ENCODE results near the gene SRRD. TPM values are rescaled to one million over a fixed set of nuclear protein-coding genes. Genes with fewer than 3 reads are reported as not detected.

SRRD gene
- total and polyA plus RNA-seq, 2 of the 8 experiments (the other 6 are each of a cell fraction or from before 2014, with no cell fraction given): 17.1 to 25.3 TPM

GRCh38 chr22:26471522-26471921, 12.2 kb upstream of the SRRD start:
- no peak overlapping the region for H2BK12ac ChIP-seq (ENCODE audit: low read depth, low read length)
- POLR2A ChIA-PET (ENCODE audit: partially characterized antibody): interaction anchor here (2.7 kb wide), 1 partner anchor 11 kb away, joined by 9 read pairs; the partner anchor contains the start of genes HPS4 and SRRD
- H3K18ac ChIP-seq (ENCODE audit: extremely low read depth, low read length): no peak overlapping the region
- H3K36me3 ChIP-seq (ENCODE audit: control insufficient read depth in 2 of 4, insufficient read depth in 4 of 4, low read length in 3 of 4): peaks cover 21 to 67% (median 52%) of the 10 kb centered on the region in 4 experiments
- WGBS, 2 experiments (ENCODE audit: extremely low coverage in 1 of 2, insufficient coverage in 1 of 2, insufficient read length in 1 of 2, insufficient replicate concordance in 2 of 2, low coverage in 1 of 2, low lambda C conversion rate in 2 of 2, missing lambda C conversion rate in 1 of 2): 90% methylated on average over 5 of the region's 5 CpGs; no CpG with 5 or more reads in 1 of the 2 experiments
- H3K23ac ChIP-seq (ENCODE audit: insufficient read length): no peak overlapping the region
- H3K27me3 ChIP-seq (replicated peaks in 1 of 4; ENCODE audit: control insufficient read depth in 3 of 4, extremely low read depth in 1 of 4, insufficient read depth in 3 of 4, low read length in 3 of 4): no peaks in the 10 kb centered on the region
- no peak overlapping the region for H4K91ac ChIP-seq (replicated peaks; ENCODE audit: insufficient read length, low read length)
- no peak overlapping the region for H3K56ac ChIP-seq (replicated peaks; ENCODE audit: insufficient read length, low read depth, low read length)
- peaks cover 0 to 2% of the 10 kb centered on the region in 2 experiments for H4K20me1 ChIP-seq (replicated peaks in 1 of 2; ENCODE audit: control insufficient read depth in 1 of 2, insufficient read depth in 2 of 2, low read length in 2 of 2)
- H2BK15ac ChIP-seq (ENCODE audit: low read length): no peak overlapping the region
- no peak overlapping the region for H3K4ac ChIP-seq (replicated peaks; ENCODE audit: insufficient read length, low read depth, low read length)
- no peak overlapping the region for H3K4me3 ChIP-seq (ENCODE audit: extremely low read depth in 1 of 4, insufficient read depth in 2 of 4, low read depth in 3 of 4, low read length in 4 of 4)
- H3K9me3 ChIP-seq (ENCODE audit: insufficient read depth in 2 of 2, low read depth in 1 of 2, low read length in 1 of 2): no peaks in the 10 kb centered on the region
- FAIRE-seq (no peak), DNase-seq (ENCODE audit: low read depth in 1 of 2, low spot score in 2 of 2) (peak in 1 of 2 experiments; percentile 29)
- no peaks in the 10 kb centered on the region for H3K4me1 ChIP-seq (replicated peaks in 1 of 4; ENCODE audit: control insufficient read depth in 3 of 4, insufficient read depth in 4 of 4, low read length in 3 of 4)
- H3K9ac ChIP-seq (replicated peaks in 1 of 4; ENCODE audit: extremely low read depth in 1 of 4, low read depth in 3 of 4, low read length in 3 of 4): no peak overlapping the region
- H2BK120ac ChIP-seq (replicated peaks; ENCODE audit: low read depth, low read length): no peak overlapping the region
- no peak overlapping the region for H2AFZ ChIP-seq (ENCODE audit: low read length)
- no peaks in the 10 kb centered on the region for H3K79me2 ChIP-seq (ENCODE audit: control insufficient read depth in 1 of 2, insufficient read depth in 2 of 2, low read length in 2 of 2)
- no peak overlapping the region for H3K14ac ChIP-seq (ENCODE audit: insufficient read length)
- H2BK5ac ChIP-seq (ENCODE audit: low read depth, low read length): no peak overlapping the region
- no peak overlapping the region for H3K27ac ChIP-seq (ENCODE audit: low read depth, low read length)
- H4K5ac ChIP-seq (ENCODE audit: insufficient read length, low read depth, low read length): no peak overlapping the region
- CTCF ChIA-PET (ENCODE audit: partially characterized antibody): interaction anchor here (1.3 to 2.4 kb wide), 3 partner anchors 9 to 31 kb away, joined by 3 to 8 read pairs (median 7); no protein-coding TSS in a partner anchor
- H4K8ac ChIP-seq (ENCODE audit: extremely low read depth, insufficient read depth, low read length): no peak overlapping the region
- H3K4me2 ChIP-seq (ENCODE audit: insufficient read depth in 1 of 2, low read depth in 2 of 2, low read length in 2 of 2): no peak overlapping the region
- H2BK20ac ChIP-seq (ENCODE audit: low read length): no peak overlapping the region
- no peaks in the 10 kb centered on the region; the same call in 1 of the 2 replicates for H3K23me2 ChIP-seq (ENCODE audit: low read depth, low read length)
- no peak overlapping the region for H2AK5ac ChIP-seq (ENCODE audit: low read depth, low read length)
- H3K79me1 ChIP-seq (ENCODE audit: low read depth, low read length): no peaks in the 10 kb centered on the region
- TF ChIP-seq POLR2AphosphoS5 (IDR thresholded peaks at IDR 0.05; ENCODE audit: low read depth, low read length) (no peak), MAX (IDR thresholded peaks at IDR 0.05) (no peak), TEAD4 (IDR thresholded peaks at IDR 0.05; ENCODE audit: low read depth, low read length) (no peak)
